ENCODE results near the gene ANKRD1.
A peak's percentile ranks its signal among the peaks of the same experiment; 100 is the strongest.

DNA sequence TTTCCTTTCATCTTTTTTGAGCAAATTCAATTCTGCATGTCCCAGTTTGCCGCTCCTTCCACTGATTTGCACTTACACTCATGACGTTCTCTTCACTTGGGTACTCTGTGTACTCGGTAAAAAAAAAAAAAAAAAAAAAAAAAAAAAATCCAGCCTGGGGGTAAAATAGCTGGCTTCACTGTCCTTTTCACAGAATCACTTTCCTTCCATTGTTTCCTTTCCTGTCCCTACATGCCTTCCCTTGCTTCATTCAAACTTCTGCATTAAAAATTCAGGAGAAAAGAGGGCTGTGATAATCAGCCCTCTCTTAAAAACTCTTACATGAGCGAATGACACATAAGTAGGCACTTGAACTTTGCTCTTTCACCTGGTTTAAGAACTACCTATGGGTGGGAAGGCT is 8.7 kb downstream of the ANKRD1 start:
- TF ChIP-seq, protein P1, sequence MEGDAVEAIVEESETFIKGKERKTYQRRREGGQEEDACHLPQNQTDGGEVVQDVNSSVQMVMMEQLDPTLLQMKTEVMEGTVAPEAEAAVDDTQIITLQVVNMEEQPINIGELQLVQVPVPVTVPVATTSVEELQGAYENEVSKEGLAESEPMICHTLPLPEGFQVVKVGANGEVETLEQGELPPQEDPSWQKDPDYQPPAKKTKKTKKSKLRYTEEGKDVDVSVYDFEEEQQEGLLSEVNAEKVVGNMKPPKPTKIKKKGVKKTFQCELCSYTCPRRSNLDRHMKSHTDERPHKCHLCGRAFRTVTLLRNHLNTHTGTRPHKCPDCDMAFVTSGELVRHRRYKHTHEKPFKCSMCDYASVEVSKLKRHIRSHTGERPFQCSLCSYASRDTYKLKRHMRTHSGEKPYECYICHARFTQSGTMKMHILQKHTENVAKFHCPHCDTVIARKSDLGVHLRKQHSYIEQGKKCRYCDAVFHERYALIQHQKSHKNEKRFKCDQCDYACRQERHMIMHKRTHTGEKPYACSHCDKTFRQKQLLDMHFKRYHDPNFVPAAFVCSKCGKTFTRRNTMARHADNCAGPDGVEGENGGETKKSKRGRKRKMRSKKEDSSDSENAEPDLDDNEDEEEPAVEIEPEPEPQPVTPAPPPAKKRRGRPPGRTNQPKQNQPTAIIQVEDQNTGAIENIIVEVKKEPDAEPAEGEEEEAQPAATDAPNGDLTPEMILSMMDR (IDR thresholded peaks at IDR 0.05): no peak
- TF ChIP-seq POLR2AphosphoS5 (IDR thresholded peaks at IDR 0.05) (peak; percentile 40), POLR2A (IDR thresholded peaks at IDR 0.05) (no peak)
